HG02870 (cell line): ENCODE data around the gene SLC41A2.
"Not testable (repeated sequence)": the region's sequence is repeated elsewhere in the genome, so short reads cannot be mapped to it uniquely, and the experiment has no call there.

ENCODE experiments used
- ATAC-seq: cut with Tn5 transposase; IDR thresholded peaks from one replicate; pipeline ENCODE4 v1.9.1; 2021; ENCODE audit warnings: mild to moderate bottlenecking, moderate library complexity; ENCODE audit not compliant: unreplicated experiment

The SLC41A2 gene

GRCh38 chr12:104958001-104958804 lies at the start of gene SLC41A2:
Gene SLC41A2, minus strand, starts transcription at chr12:104958290. Its CDS starts 29,763 bp downstream, at chr12:104928527.
- ATAC-seq = peak; percentile 64

GRCh38 chr12:105001476-105001875 lies 43.4 kb upstream of the SLC41A2 start:
- no peak for ATAC-seq

GRCh38 chr12:104999347-104999685 lies 41.2 kb upstream of the SLC41A2 start:
- ATAC-seq = no peak

GRCh38 chr12:104998423-104999346 lies 40.6 kb upstream of the SLC41A2 start:
- no peak for ATAC-seq

- no peak for ATAC-seq
Observed at GRCh38 chr12:104997541-104997940, 39.5 kb upstream of the SLC41A2 start.

GRCh38 chr12:104994336-104994735 lies 36.2 kb upstream of the SLC41A2 start:
- no peak for ATAC-seq

- no peak for ATAC-seq
Observed at GRCh38 chr12:104991565-104992128, 33.6 kb upstream of the SLC41A2 start.

- ATAC-seq = no peak
Observed at GRCh38 chr12:104990950-104991349, 32.9 kb upstream of the SLC41A2 start.

GRCh38 chr12:104986022-104986941 lies 28.2 kb upstream of the SLC41A2 start, which contains the start of gene NOPCHAP1:
Gene NOPCHAP1, plus strand, starts transcription at chr12:104986316. Its CDS starts 37 bp downstream, at chr12:104986353.
- peak; percentile 98 for ATAC-seq

GRCh38 chr12:104985206-104985605 lies 27.1 kb upstream of the SLC41A2 start:
- no peak for ATAC-seq

- not testable (repeated sequence) for ATAC-seq
Observed at GRCh38 chr12:104977688-104978087, 19.6 kb upstream of the SLC41A2 start.

- ATAC-seq = no peak
Observed at GRCh38 chr12:104976703-104977102, 18.6 kb upstream of the SLC41A2 start.

- ATAC-seq = no peak
Observed at GRCh38 chr12:104975587-104976343, 17.7 kb upstream of the SLC41A2 start.

- ATAC-seq = peak; percentile 93
Observed at GRCh38 chr12:104974626-104975290, 16.7 kb upstream of the SLC41A2 start.

- no peak for ATAC-seq
Observed at GRCh38 chr12:104973250-104973649, 15.2 kb upstream of the SLC41A2 start.

- no peak for ATAC-seq
Observed at GRCh38 chr12:104971306-104971705, 13.2 kb upstream of the SLC41A2 start.

GRCh38 chr12:104969343-104969742 lies 11.3 kb upstream of the SLC41A2 start:
- no peak for ATAC-seq

GRCh38 chr12:104966677-104967076 lies 8.6 kb upstream of the SLC41A2 start:
- ATAC-seq = peak; percentile 79

- ATAC-seq = no peak
Observed at GRCh38 chr12:104964856-104965205, 6.7 kb upstream of the SLC41A2 start.
